ENCODE results near the gene PLXNB3.
"Not testable (repeated sequence)": the region's sequence is repeated elsewhere in the genome, so short reads cannot be mapped to it uniquely, and the experiment has no call there.

DNA sequence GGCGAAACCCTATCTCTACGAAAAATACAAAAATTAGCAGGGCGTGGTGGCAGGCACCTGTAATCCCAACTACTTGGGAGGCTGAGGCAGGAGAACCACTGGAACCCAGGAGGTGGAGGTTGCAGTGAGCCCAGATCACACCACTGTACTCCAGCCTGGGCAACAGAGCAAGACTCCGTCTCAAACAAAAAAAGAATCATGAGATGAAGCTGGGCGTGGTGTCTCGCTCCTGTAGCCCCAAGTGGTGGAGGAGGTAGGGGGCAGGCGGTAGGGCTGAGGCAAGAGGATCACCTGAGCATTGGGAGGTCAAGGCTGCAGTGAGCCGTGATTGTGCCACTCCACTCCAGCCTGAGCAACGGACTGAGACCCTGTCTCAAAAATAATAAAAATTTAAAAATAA, 54.0 kb downstream of the PLXNB3 start:
- TF ChIP-seq, protein P1, sequence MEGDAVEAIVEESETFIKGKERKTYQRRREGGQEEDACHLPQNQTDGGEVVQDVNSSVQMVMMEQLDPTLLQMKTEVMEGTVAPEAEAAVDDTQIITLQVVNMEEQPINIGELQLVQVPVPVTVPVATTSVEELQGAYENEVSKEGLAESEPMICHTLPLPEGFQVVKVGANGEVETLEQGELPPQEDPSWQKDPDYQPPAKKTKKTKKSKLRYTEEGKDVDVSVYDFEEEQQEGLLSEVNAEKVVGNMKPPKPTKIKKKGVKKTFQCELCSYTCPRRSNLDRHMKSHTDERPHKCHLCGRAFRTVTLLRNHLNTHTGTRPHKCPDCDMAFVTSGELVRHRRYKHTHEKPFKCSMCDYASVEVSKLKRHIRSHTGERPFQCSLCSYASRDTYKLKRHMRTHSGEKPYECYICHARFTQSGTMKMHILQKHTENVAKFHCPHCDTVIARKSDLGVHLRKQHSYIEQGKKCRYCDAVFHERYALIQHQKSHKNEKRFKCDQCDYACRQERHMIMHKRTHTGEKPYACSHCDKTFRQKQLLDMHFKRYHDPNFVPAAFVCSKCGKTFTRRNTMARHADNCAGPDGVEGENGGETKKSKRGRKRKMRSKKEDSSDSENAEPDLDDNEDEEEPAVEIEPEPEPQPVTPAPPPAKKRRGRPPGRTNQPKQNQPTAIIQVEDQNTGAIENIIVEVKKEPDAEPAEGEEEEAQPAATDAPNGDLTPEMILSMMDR (conservative IDR thresholded peaks at IDR 0.05; ENCODE audit: low read depth in 2 of 2), result not testable (repeated sequence)
- not testable (repeated sequence) for TF ChIP-seq ZNF331 (CRISPR knock-in tag; IDR thresholded peaks at IDR 0.05; ENCODE audit: low read depth); EZH2 (IDR thresholded peaks at IDR 0.05; ENCODE audit: low read depth, unreplicated experiment)

Measured in GM23338 (cell line).